Activated CD4-positive, alpha-beta T cell treated with anti-CD3 and anti-CD28 coated beads, Interleukin-2, amount 50 U/mL, for 24 hours (primary cell): ENCODE measurements around the gene MLST8.
"Not testable (repeated sequence)": the region's sequence is repeated elsewhere in the genome, so short reads cannot be mapped to it uniquely, and the experiment has no call there.

ENCODE experiments used
- DNase-seq, 2 donors: peaks; one replicate each; pipeline ENCODE4 v3.0.0-alpha.2; 2020; ENCODE audit warnings: low read depth in 1 of 2, low spot score in 1 of 2

Gene MLST8

GRCh38 chr16:2231016-2231931 lies 26.0 kb downstream of the MLST8 start:
- DNase-seq: no peak

GRCh38 chr16:2232094-2232990 lies 27.1 kb downstream of the MLST8 start:
- DNase-seq: no peak

DNA sequence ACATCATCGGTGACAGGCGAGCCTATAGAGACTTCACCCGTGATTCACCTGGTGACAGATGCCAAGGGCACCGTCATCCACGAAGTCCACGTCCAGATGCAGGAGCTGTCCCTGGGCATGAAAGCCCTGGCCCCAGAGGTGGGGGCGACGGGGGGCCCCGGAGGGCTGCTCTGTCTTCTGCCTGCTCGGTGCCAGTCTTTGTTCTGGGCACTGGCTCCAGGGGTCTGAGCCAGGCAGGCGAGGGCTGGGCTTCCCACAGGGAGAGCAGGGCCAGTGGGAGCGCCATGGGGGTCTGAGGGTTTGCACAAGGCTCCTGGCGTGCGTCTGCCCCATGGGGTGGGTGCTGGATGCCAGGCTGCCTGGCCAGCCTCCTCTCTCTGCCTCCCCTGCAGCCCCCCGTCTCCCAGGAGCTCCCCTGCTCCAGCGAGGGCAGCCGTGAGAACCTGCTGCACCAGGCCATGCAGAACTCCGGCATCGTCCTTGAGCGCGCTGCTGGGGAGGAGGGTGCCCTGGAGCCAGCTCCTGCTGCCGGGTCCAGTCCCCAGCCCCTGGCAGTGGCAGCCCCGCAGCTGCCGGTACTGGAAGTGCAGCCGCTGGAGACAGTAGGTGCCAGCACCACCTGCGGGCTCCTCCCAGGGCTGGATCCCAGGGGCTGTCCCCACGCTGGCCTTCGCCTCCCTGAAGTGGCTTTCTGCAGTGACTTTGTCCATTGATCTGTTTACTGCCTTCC lies 28.0 kb downstream of the MLST8 start:
- no peak for DNase-seq

- no peak for DNase-seq
These were observed 28.9 kb downstream of the MLST8 start for GRCh38 chr16:2233872-2234812.

GRCh38 chr16:2234813-2235170 lies 29.5 kb downstream of the MLST8 start:
- DNase-seq: no peak

GRCh38 chr16:2235234-2235651 lies 30.0 kb downstream of the MLST8 start:
- no peak for DNase-seq

GRCh38 chr16:2235695-2236336 lies 30.6 kb downstream of the MLST8 start:
- DNase-seq: no peak

DNA sequence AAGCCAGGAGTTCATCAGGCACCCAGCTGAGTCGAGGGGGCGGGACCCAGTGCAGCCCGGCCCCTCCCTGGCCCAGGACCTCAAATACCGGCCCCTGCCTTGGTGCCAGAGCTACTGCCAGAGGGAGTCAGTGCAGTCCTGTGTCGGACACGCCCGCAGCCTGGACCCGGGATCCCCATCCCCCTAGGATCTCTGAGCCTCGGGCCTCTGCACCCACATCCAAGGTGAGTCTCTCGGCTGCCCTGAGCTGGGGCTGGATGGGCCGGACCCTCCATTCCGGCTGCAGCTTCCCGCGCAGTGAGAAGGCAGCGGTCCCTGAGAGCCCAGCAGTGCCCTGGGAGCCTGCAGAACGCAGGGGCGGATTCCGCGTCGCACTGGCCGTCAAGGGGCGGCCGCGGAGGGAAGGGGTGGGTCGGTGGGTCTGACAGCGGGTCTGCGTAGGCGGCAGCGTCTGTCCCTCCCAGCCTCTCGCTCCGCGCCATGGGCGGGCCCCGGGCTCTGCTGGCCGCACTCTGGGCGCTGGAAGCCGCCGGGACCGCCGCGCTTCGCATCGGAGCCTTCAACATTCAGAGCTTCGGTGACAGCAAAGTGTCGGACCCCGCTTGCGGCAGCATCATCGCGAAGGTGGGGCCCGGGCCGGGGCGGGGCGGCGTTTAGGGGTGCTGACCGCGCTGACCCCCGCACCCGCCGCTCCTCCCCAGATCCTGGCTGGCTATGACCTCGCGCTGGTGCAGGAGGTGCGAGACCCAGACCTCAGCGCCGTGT lies 31.3 kb downstream of the MLST8 start, which contains the start of gene DNASE1L2:
Gene DNASE1L2 (plus strand): TSS at position 108 of the 765 bp plus-strand sequence. CDS start 373 bp downstream, at position 481.
- no peak for DNase-seq

- DNase-seq: no peak
These were observed 31.8 kb downstream of the MLST8 start for GRCh38 chr16:2237102-2237482.

GRCh38 chr16:2237493-2238149 lies 32.4 kb downstream of the MLST8 start:
- DNase-seq: no peak

DNA sequence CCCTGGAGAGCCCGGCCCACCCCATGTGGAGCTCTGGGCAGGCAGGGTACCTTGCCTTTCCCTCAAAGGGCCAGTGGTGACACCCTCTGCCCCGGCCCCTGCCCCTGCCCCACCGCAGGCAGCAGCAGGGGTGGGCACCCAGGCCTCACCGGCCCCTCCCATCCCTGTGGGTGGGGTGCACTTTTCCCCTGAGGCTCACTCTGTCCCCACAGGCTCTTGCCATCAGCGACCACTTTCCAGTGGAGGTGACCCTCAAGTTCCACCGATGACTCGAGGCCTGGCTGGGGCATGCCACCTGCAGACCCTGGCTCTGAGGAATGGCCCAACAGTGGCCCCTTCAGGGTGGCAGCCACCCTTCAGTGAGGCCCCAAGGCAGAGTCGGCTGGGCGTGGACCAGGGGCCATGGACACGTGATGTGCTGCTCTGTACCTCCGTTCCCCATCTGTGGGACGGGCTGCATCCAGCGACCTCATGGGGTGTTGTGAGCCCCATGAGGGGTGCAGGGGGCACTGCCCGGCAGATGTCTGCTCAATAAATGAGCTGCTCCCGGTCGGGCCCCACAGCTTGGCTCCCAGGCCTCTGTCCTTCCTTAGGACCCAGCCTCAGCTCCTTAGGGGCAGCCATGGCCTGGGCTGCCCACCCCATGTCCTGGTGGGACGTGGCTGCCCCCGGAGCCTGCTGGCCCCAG lies 33.0 kb downstream of the MLST8 start:
- DNase-seq: no peak

GRCh38 chr16:2238838-2239675 lies 33.8 kb downstream of the MLST8 start:
- DNase-seq: no peak

GRCh38 chr16:2240331-2240730 lies 35.1 kb downstream of the MLST8 start:
- DNase-seq: not testable (repeated sequence)

GRCh38 chr16:2242598-2242997 lies 37.3 kb downstream of the MLST8 start:
- DNase-seq: no peak

DNA sequence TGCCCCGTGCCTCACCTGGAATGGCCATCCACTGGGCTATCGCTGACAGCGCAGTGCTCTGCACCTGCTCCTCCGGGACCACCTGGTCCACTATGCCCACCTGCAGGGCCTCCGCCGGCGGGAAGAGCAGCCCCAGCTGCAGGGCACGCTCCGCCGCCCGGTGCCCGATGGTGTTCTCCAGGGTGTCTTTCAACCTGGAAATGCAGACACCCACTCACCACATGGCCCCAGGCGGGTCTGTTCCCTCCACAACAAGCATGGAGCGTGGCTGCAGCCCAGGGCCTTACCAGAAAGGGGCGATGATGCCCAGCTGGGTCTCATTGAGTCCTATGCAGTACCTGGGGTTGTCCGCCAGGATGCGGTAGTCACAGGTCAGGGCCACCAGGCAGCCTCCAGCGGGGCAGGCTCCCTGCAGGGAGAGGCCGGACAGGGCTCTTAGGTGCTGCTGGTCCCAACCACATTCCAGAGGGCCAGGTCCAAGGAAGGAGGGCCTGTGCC lies 37.8 kb downstream of the MLST8 start:
- no peak for DNase-seq

- DNase-seq: no peak
These were observed 38.5 kb downstream of the MLST8 start for GRCh38 chr16:2243781-2244180.

DNA sequence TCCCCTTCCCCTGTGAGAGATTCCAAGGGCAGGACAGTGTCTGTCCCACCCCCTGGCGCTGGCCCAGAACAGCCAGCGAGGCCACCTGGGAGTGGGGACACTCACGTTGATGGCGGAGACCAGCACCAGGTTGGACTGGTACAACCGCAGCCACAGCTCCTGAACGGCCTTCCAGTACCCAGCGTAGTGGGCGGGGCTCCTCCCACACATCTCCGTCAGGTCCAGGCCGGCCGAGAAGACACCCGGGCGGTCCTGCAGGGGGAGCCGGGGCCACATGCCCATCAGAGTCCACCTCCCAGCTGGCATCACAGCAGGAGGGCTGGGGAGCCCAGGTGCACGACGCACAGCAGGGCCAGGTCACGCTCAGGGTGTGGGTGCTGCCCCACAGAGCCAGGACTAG lies 39.0 kb downstream of the MLST8 start:
- no peak for DNase-seq
